Adrenal gland (tissue), 12 donors: ENCODE data around the gene CRY1. TPM values are rescaled to one million over a fixed set of nuclear protein-coding genes. Genes with fewer than 3 reads are reported as not detected.

Source experiments
- DNase-seq, 7 donors: peaks; one replicate each; pipeline ENCODE4 v3.0.0-alpha.2; 2019 to 2020
- H3K27ac ChIP-seq, 5 donors: fragments of 200-600 bp; sonication (generic) in 4 of 5; 1 replicate in 3 of 5; 2 replicates in 2 of 5; pipeline versions ENCODE4 v1.5.1 to v1.8.0; 2016 to 2020; ENCODE audit warnings: mild to moderate bottlenecking in 1 of 5
- H3K27me3 ChIP-seq: fragments of 200-600 bp; 2 replicates; pipeline ENCODE4 v1.8.0; 2021
- H3K36me3 ChIP-seq, 2 donors: fragments of 200-600 bp; replicated peaks in 1 of 2; 1 replicate in 1 of 2; 2 replicates in 1 of 2; pipeline versions ENCODE4 v1.5.1 to v1.8.0; 2018 to 2022
- H3K4me1 ChIP-seq, 2 donors: fragments of 200-600 bp; replicated peaks in 1 of 2; 1 replicate in 1 of 2; 2 replicates in 1 of 2; pipeline versions ENCODE4 v1.5.1 to v1.8.0; 2018 to 2021
- H3K4me3 ChIP-seq, 4 donors: fragments of 200-600 bp; sonication (generic) in 3 of 4; one replicate each; pipeline ENCODE4 v1.5.1; 2016 to 2018
- H3K9me3 ChIP-seq, 3 donors: fragments of 200-600 bp; sonication (generic) in 1 of 3; replicated peaks in 1 of 3; 1 replicate in 2 of 3; 2 replicates in 1 of 3; pipeline versions ENCODE4 v1.5.1 to v1.8.0; 2016 to 2021
- POLR2A ChIP-seq, 2 donors: fragments of 450-650 bp; IDR thresholded peaks; one replicate each; pipeline ENCODE4 v1.6.1; 2017; ENCODE audit warnings: antibody characterized with exemption in 2 of 2, mild to moderate bottlenecking in 2 of 2, moderate library complexity in 1 of 2
- WGBS, 4 donors: extraction: QIAGEN DNeasy Blood & Tissue Kit in 2 of 4; methylation state at CpG; one replicate each; pipeline versions ENCODE4 v1.1.5 to v1.1.7; 2013 to 2017; 5-methylcytosine and 5-hydroxymethylcytosine counted together
- intact Hi-C, 2 donors: fragments of 100-400 bp; cut with DNase I; formaldehyde crosslinking; loops; one replicate each; pipeline versions ENCODE4 v1.14.1 to v1.15.0; 2022 to 2023
- polyA plus RNA-seq, 3 donors: library from polyadenylated mRNA; stranded (reverse); fragments of 200-250 nt in 2 of 3; fragments of 350-450 nt in 1 of 3; fragmentation: Illumina TruSeq in 1 of 3; extraction: RNeasy Lipid Tissue Mini Kit (QIAGEN cat#74804) in 1 of 3; gene quantifications; one replicate each; pipeline ENCODE4 v1.2.3, GENCODE V29; 2013 to 2014
- total RNA-seq, 9 donors: library from RNA; depleted of rRNA in 4 of 9; stranded (reverse); fragments of >200 nt in 4 of 9; fragments of 120-200 nt in 1 of 9; fragmentation: NEBNext Ultra II Directional in 1 of 9; extraction: Animal tissue kit (Norgen Biotek cat#: 25700) in 1 of 9; gene quantifications; one replicate each; pipeline versions ENCODE4 v1.1.0 to v1.2.4, GENCODE V29; 2013 to 2023
- TF ChIP-seq, protein P1 (sequence below), 6 experiments: fragments of 450-650 bp in 4 of 6; fragments of 200-600 bp in 2 of 6; sonication (generic) in 1 of 6; IDR thresholded peaks; 1 replicate in 5 of 6; 2 replicates in 1 of 6; pipeline versions ENCODE4 v1.5.1 to v1.8.0; 2016 to 2021; ENCODE audit warnings: antibody characterized with exemption in 6 of 6, mild to moderate bottlenecking in 2 of 6, moderate library complexity in 1 of 6
- donor health status: healthy with polysubstance abuse.
- donor health status: Bipolar disorder and iron deficiency.
- donor health status: DM: yes; HTN: yes; CAD: no.
- donor health status: DM: no; HTN: no; CAD: no.
- donor health status: DM: no; HTN: no; CAD: no.
- donor health status: DM: yes; HTN: yes; CAD: no.

The CRY1 gene
- total and polyA plus RNA-seq, 12 donors, result 4.7 to 51.5 (median 11.6) TPM

- intact Hi-C loops, result no loop called here
- H3K4me1 ChIP-seq, result peaks cover 12 to 21% of the 10 kb centered on the region in 2 donors
- TF ChIP-seq, protein P1, sequence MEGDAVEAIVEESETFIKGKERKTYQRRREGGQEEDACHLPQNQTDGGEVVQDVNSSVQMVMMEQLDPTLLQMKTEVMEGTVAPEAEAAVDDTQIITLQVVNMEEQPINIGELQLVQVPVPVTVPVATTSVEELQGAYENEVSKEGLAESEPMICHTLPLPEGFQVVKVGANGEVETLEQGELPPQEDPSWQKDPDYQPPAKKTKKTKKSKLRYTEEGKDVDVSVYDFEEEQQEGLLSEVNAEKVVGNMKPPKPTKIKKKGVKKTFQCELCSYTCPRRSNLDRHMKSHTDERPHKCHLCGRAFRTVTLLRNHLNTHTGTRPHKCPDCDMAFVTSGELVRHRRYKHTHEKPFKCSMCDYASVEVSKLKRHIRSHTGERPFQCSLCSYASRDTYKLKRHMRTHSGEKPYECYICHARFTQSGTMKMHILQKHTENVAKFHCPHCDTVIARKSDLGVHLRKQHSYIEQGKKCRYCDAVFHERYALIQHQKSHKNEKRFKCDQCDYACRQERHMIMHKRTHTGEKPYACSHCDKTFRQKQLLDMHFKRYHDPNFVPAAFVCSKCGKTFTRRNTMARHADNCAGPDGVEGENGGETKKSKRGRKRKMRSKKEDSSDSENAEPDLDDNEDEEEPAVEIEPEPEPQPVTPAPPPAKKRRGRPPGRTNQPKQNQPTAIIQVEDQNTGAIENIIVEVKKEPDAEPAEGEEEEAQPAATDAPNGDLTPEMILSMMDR (IDR thresholded peaks at IDR 0.05), result peak in 2 of 6 experiments; percentile 2 to 10
- peak; percentile 79 to 90 for TF ChIP-seq POLR2A (IDR thresholded peaks at IDR 0.05)
- peaks cover 0 to 9% of the 10 kb centered on the region in 2 donors for H3K36me3 ChIP-seq
- 0 to 1% (median 0%) methylated on average over 17 to 50 of the region's 50 CpGs for WGBS, 4 donors
- peak within 1 kb of the TSS; percentile 7 to 80 (median 63) for H3K4me3 ChIP-seq
- peak within 1 kb of the TSS; percentile 56 to 92 (median 86) for H3K27ac ChIP-seq
- H3K9me3 ChIP-seq, result no peaks in the 10 kb centered on the region
- H3K27me3 ChIP-seq, result no peaks in the 10 kb centered on the region
- DNase-seq, result peak; percentile 92 to 97 (median 95)
Measured at GRCh38 chr12:106986625-106987389, 106.5 kb downstream of the CRY1 start, which contains the start of gene MTERF2. TSS of gene MTERF2 (minus strand) at chr12:106987146. CDS start at chr12:106978714, 8,432 bp downstream.

DNA sequence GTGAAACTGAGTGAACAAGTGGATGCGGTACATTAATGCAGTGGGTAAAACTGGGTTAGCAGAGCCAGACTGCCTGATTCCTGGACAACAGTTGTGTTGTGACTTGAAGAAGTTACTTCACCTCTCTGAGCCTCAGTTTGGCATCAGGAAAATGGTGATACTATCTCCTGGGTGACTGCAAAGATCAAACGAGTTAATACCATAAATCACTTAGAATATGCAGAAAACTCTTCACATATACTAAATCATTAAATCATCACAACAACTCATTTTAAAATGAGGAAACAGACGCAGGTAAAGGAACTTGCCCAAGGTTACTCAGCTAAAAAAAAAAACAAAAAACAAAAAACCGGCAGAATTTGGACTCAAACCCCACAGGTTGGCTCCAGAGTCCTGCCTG, 107.2 kb downstream of the CRY1 start:
- Histone ChIP-seq H3K36me3 (peaks cover 0 to 9% of the 10 kb centered on the region in 2 donors), H3K27ac (peak overlapping the region in 4 of 5 donors; percentile 56 to 92 (median 82)), H3K27me3 (no peaks in the 10 kb centered on the region), H3K4me1 (peaks cover 12 to 21% of the 10 kb centered on the region in 2 donors), H3K4me3 (peak overlapping the region in 3 of 4 donors; percentile 7 to 80 (median 66)), H3K9me3 (no peaks in the 10 kb centered on the region)
- intact Hi-C loops, result no loop called here
- WGBS, 4 donors, result 17 to 22% (median 20%) methylated on average over 4 of the region's 4 CpGs
- no peak for DNase-seq
- TF ChIP-seq POLR2A (IDR thresholded peaks at IDR 0.05), result no peak
- TF ChIP-seq, protein P1 (IDR thresholded peaks at IDR 0.05), result no peak

- DNase-seq, result no peak
- WGBS, 4 donors, result 83 to 92% (median 87%) methylated on average over 5 of the region's 5 CpGs
- no peaks in the 10 kb centered on the region for H3K27me3 ChIP-seq
- H3K27ac ChIP-seq, result no peak overlapping the region
- peak overlapping the region in 1 of 4 donors; percentile 66 for H3K4me3 ChIP-seq
- no peaks in the 10 kb centered on the region for H3K9me3 ChIP-seq
- TF ChIP-seq, protein P1 (IDR thresholded peaks at IDR 0.05), result no peak
- no peak for TF ChIP-seq POLR2A (IDR thresholded peaks at IDR 0.05)
- intact Hi-C loops, result no loop called here
- peaks cover 12 to 21% of the 10 kb centered on the region in 2 donors for H3K4me1 ChIP-seq
- peaks cover 0 to 9% of the 10 kb centered on the region in 2 donors for H3K36me3 ChIP-seq
Measured at GRCh38 chr12:106985479-106985878, 107.9 kb downstream of the CRY1 start.

GRCh38 chr12:106984588-106985137, 108.7 kb downstream of the CRY1 start:
- 95 to 96% (median 95%) methylated on average over 6 of the region's 6 CpGs for WGBS, 4 donors
- TF ChIP-seq, protein P1 (IDR thresholded peaks at IDR 0.05), result no peak
- no peak for TF ChIP-seq POLR2A (IDR thresholded peaks at IDR 0.05)
- H3K36me3 ChIP-seq, result peaks cover 0 to 9% of the 10 kb centered on the region in 2 donors
- no peak for DNase-seq
- peaks cover 12 to 21% of the 10 kb centered on the region in 2 donors for H3K4me1 ChIP-seq
- no peaks in the 10 kb centered on the region for H3K9me3 ChIP-seq
- H3K4me3 ChIP-seq, result no peak overlapping the region
- intact Hi-C loops, result no loop called here
- H3K27me3 ChIP-seq, result no peaks in the 10 kb centered on the region
- H3K27ac ChIP-seq, result no peak overlapping the region
